GM12891 (cell line): ENCODE data around the gene PRADC1.

ENCODE experiments used
- POLR2A ChIP-seq: IDR thresholded peaks from 2 replicates; pipeline ENCODE4 v1.6.1; 2011; ENCODE audit warnings: low read depth, low read length, control low read depth
- POLR2AphosphoS5 ChIP-seq: IDR thresholded peaks from 2 replicates; pipeline ENCODE4 v1.6.1; 2011; ENCODE audit warnings: low read depth, low read length, control low read depth
- POU2F2 ChIP-seq: IDR thresholded peaks from 2 replicates; pipeline ENCODE4 v1.6.1; 2011; ENCODE audit warnings: low read depth, mild to moderate bottlenecking, control low read depth, low read length, moderate library complexity
- SPI1 ChIP-seq: IDR thresholded peaks from 2 replicates; pipeline ENCODE4 v1.6.1; 2011; ENCODE audit warnings: low read depth, low read length, control low read depth
- TAF1 ChIP-seq: IDR thresholded peaks from 2 replicates; pipeline ENCODE4 v1.6.1; 2011; ENCODE audit warnings: low read depth, low read length, control low read depth

- no peak for TF ChIP-seq POLR2A
- no peak for TF ChIP-seq POLR2AphosphoS5
- TF ChIP-seq TAF1 = no peak
- TF ChIP-seq SPI1 = no peak
- TF ChIP-seq POU2F2 = no peak
These were observed 5.9 kb upstream of the PRADC1 start for GRCh38 chr2:73238976-73239375.
